Measurements from ENCODE around the gene MGMT. TPM values are rescaled to one million over a fixed set of nuclear protein-coding genes. Genes with fewer than 3 reads are reported as not detected.

The MGMT gene
- total and polyA plus RNA-seq, 9 of the 15 experiments (the other 6 are each of a cell fraction or from before 2014, with no cell fraction given) = 0.03 to 0.29 (median 0.11) TPM; not detected in 4

GRCh38 chr10:129560361-129560760, 93.3 kb downstream of the MGMT start:
- H3K4me3 ChIP-seq = no peak overlapping the region
- no peak overlapping the region for H3K9ac ChIP-seq (ENCODE audit: insufficient read depth in 1 of 2, low read depth in 2 of 2, low read length in 2 of 2)
- TF ChIP-seq MBD2 (IDR thresholded peaks at IDR 0.05; ENCODE audit: borderline replicate concordance, low read depth) (no peak), GTF2B (IDR thresholded peaks at IDR 0.05; ENCODE audit: extremely low read depth, insufficient read length) (no peak), SREBF1 (IDR thresholded peaks at IDR 0.05; ENCODE audit: borderline replicate concordance, low read depth, low read length) (no peak), ZNF324 (CRISPR knock-in tag; IDR thresholded peaks at IDR 0.05) (no peak), ZNF143 (CRISPR knock-in tag; IDR thresholded peaks at IDR 0.05) (no peak), DNMT1 (IDR thresholded peaks at IDR 0.05) (no peak), ZBTB7A (IDR thresholded peaks at IDR 0.05; ENCODE audit: borderline replicate concordance, control insufficient read depth, low read depth, low read length) (no peak), HDAC8 (tag; IDR thresholded peaks at IDR 0.05) (no peak), ZKSCAN3 (CRISPR knock-in tag; IDR thresholded peaks at IDR 0.05) (no peak)
- TF ChIP-seq, protein P1, sequence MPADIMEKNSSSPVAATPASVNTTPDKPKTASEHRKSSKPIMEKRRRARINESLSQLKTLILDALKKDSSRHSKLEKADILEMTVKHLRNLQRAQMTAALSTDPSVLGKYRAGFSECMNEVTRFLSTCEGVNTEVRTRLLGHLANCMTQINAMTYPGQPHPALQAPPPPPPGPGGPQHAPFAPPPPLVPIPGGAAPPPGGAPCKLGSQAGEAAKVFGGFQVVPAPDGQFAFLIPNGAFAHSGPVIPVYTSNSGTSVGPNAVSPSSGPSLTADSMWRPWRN (IDR thresholded peaks at IDR 0.05; ENCODE audit: low read depth) = no peak
- TF ChIP-seq, protein P2, sequence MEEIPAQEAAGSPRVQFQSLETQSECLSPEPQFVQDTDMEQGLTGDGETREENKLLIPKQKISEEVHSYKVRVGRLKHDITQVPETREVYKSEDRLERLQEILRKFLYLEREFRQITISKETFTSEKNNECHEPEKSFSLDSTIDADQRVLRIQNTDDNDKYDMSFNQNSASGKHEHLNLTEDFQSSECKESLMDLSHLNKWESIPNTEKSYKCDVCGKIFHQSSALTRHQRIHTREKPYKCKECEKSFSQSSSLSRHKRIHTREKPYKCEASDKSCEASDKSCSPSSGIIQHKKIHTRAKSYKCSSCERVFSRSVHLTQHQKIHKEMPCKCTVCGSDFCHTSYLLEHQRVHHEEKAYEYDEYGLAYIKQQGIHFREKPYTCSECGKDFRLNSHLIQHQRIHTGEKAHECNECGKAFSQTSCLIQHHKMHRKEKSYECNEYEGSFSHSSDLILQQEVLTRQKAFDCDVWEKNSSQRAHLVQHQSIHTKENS (CRISPR knock-in tag; IDR thresholded peaks at IDR 0.05) = no peak
- no peak overlapping the region for H3K4me2 ChIP-seq (ENCODE audit: insufficient read depth, low read length)
- ATAC-seq = no peak
- no peaks in the 10 kb centered on the region for H3K36me3 ChIP-seq (ENCODE audit: control insufficient read depth, insufficient read depth, low read length)
- intact Hi-C loops (cut with micrococcal nuclease) (no loop called here), in situ Hi-C loops (cut with MboI) (no loop called here)
- ChIA-PET POLR2A (no interaction called here), CTCF (ENCODE audit: low intra/inter-chr PET ratio) (no interaction called here)
- H4K20me1 ChIP-seq (replicated peaks; ENCODE audit: control insufficient read depth, insufficient read depth, low read length) = no peaks in the 10 kb centered on the region
- peaks cover 0 to 27% of the 10 kb centered on the region in 2 experiments; a peak in 2 of 5 replicates for H3K27me3 ChIP-seq (ENCODE audit: control insufficient read depth in 2 of 2, insufficient read depth in 2 of 2, low read length in 2 of 2)
- no peak for DNase-seq (ENCODE audit: extremely low read depth in 1 of 4, low spot score in 3 of 4)
- H3K27ac ChIP-seq (ENCODE audit: extremely low read depth, low read depth, low read length) = no peak overlapping the region
- WGBS (ENCODE audit: insufficient coverage, low coverage, missing lambda C conversion rate) = 0% methylated on average over 6 of the region's 6 CpGs
- no peaks in the 10 kb centered on the region for H3K9me3 ChIP-seq (replicated peaks; ENCODE audit: control insufficient read depth, insufficient read depth, low read depth, low read length)
- H3K9me1 ChIP-seq (ENCODE audit: control insufficient read depth, insufficient read depth, low read length) = no peaks in the 10 kb centered on the region
- BruUV-seq (replicated peaks) = no TSS peak
- H3K79me2 ChIP-seq (ENCODE audit: control insufficient read depth, insufficient read depth, low read length) = no peaks in the 10 kb centered on the region
- H2AFZ ChIP-seq (ENCODE audit: low read depth, low read length) = no peak overlapping the region
- no peaks in the 10 kb centered on the region for H3K4me1 ChIP-seq (replicated peaks in 1 of 2; ENCODE audit: control insufficient read depth in 2 of 2, insufficient read depth in 2 of 2, low read length in 2 of 2)
- FAIRE-seq = no peak

Measured in K562 (cell line).